ENCODE results near the gene IL18BP.

IL18BP gene

DNA sequence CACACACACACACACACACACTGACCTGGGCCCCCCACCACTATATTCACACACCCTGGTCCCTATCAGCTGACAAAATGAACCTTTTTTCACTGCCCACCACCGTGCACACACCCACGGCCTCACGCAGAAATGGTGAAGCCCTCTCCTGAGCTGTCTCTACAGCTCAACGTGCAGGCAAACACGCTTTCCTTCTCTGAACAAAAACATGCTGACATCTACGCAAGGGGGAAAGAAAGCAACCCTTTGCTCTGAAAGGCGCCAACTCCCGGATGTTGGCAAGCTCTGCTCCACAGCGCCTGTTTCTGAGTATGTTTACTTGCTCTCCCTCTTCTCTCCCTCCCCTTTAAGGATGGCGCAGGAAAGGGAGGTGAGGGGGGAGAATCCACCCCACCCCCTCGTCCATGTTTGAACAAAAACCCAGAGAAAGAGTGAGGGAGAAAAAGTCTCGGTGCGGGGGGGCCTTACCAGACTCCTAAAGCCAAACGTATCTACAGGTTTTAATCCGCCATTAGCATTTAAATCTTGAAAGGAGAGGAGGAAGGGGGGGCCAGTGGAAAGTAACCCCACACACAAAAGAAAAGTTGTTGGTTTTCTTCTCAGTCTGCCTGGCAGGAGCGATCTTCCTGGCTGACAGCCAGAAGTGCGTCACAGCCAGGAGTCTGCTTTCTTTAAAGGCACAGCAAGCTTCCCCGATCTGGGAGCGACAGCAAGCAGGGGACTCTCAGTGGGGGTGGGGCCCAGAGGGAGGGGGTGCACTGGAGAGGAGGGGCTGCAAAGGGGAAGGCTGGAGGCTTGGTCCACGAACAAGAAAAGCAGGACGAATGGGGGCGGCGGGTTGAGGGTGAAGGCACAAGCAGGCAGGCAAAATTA lies 42.0 kb downstream of the IL18BP start:
- in situ Hi-C loops (cut with HindIII; ENCODE audit: low sequenced_read_pairs): no loop called here

DNA sequence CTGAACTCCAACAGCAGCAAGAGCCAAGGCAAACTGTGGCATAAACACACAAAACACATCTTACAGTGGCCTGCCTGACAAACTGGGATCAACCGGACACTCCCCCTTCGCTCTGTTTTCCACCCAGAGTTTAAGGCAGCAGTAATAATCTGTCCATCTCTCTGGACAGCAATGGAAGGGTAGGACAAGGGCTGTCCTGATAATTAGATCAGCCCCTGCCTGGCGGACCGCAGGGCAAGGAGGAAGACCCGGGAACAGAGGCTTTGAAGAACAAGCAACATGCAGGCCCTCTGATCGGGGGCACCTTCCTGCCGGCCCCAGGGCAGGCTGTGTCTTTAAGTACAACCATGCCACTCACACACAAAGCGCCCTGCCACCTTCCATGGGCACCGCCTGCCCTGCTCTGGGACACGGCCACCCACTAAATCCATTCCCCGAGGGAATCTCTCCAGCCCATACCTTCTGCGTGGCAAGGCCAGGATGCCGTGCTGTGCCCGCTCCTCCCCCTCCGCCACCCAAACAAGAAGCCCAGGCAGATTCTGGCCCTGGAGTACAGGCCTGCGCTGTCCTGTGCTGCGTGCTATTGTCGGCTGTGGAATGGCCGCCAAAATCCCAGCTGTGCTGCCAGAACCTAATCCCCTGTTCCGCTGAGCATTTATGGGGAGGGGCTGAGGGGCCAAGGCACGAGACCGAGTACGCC lies 42.8 kb downstream of the IL18BP start:
- in situ Hi-C loops (cut with HindIII; ENCODE audit: low sequenced_read_pairs): no loop called here

DNA sequence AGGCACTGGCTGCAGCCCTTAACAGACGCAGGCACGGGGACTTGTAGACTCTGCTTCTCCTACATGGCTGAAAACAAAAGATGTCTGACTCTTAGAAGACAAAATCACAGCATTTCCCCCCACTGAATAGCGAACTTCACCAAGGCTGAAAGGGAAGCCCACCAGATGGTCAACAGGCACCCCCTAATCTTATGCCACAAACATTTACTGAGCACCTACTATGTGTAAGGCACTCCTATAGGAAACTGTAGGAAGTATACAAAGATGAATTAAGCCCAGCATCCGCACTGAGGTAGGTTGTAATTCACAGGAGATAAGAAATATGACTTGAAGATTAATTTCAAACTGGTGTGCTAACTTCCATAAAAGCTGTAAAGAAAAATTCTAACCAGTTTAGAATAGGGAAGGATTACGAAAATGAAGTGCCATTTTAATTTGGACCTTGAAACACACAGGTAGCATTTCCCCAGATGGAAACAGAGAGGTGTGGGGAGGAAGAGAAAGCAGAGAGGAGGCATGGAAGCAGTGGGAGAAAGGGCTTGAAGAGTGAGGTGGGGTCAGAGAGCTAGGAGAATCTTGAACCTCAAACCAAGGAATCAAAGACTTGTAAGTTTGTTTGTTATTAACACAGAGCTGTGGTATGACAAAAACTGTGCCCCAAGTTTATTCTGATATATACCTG lies 43.5 kb downstream of the IL18BP start:
- in situ Hi-C loops (cut with HindIII; ENCODE audit: low sequenced_read_pairs): no loop called here

DNA sequence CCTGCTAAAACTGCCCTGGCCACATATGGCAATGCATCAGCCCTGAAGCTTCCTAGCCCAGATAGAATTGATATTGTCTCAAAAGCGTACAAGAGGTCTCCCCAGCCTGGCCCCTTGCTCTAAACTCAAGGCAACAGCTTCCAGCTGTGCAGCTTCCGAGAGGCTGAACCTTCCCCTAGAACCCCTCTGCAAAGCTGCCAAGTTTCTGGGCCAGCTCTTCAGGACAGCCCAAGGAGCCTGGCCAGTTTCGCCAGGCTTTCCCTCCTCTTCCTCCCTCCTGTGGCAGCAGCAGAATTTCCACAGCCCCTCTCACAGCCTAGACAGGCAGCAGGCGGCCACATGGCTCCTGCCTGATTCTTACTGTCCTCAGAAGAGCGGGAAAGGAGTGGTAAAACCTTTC lies 47.1 kb downstream of the IL18BP start:
- in situ Hi-C loops (cut with HindIII; ENCODE audit: low sequenced_read_pairs): no loop called here

- in situ Hi-C loops (cut with HindIII; ENCODE audit: low sequenced_read_pairs): no loop called here
These were observed 50.2 kb downstream of the IL18BP start for GRCh38 chr11:72048766-72049460.
